Keratinocyte (primary cell): ENCODE data around the gene VPS11. TPM values are rescaled to one million over a fixed set of nuclear protein-coding genes. Genes with fewer than 3 reads are reported as not detected.
"Not testable (repeated sequence)": the region's sequence is repeated elsewhere in the genome, so short reads cannot be mapped to it uniquely, and the experiment has no call there.

Experiments
- DNase-seq: peaks from one replicate; pipeline ENCODE4 v3.0.0-alpha.2; 2011; ENCODE audit warnings: low read depth, missing footprints, low spot score
- FAIRE-seq: peaks from 2 replicates; lab custom pipeline; 2011; peaks lifted over from hg19 to GRCh38; lab: Jason Lieb, UNC
- H2AFZ ChIP-seq: 2 replicates; pipeline ENCODE4 v1.6.0; 2012; ENCODE audit warnings: low read length, control low read depth, inconsistent platforms; ENCODE audit not compliant: control insufficient read depth
- H3K27ac ChIP-seq: 2 replicates; pipeline ENCODE4 v1.5.1; 2011; ENCODE audit warnings: low read length; ENCODE audit not compliant: control insufficient read depth, insufficient read depth
- H3K27me3 ChIP-seq: 3 replicates; pipeline ENCODE4 v1.6.0; 2011; ENCODE audit warnings: low read length; ENCODE audit not compliant: control insufficient read depth, insufficient read depth; ENCODE audit errors: extremely low read depth
- H3K36me3 ChIP-seq, 2 experiments: 2 replicates in 1 of 2; 3 replicates in 1 of 2; pipeline ENCODE4 v1.5.1; 2011; ENCODE audit warnings: low read length in 2 of 2, mild to moderate bottlenecking in 1 of 2; ENCODE audit not compliant: control insufficient read depth in 2 of 2, insufficient read depth in 2 of 2; ENCODE audit errors: extremely low read depth in 1 of 2
- H3K4me1 ChIP-seq: 3 replicates; pipeline ENCODE4 v1.5.1; 2011; ENCODE audit warnings: low read length; ENCODE audit not compliant: control insufficient read depth, insufficient read depth; ENCODE audit errors: extremely low read depth
- H3K4me2 ChIP-seq: 3 replicates; pipeline ENCODE4 v1.6.0; 2011; ENCODE audit warnings: low read depth, low read length; ENCODE audit not compliant: control insufficient read depth, insufficient read depth; ENCODE audit errors: extremely low read depth
- H3K4me3 ChIP-seq, 3 experiments: fragments of 200-600 bp in 1 of 3; sonication (generic) in 1 of 3; 2 replicates in 2 of 3; 3 replicates in 1 of 3; pipeline ENCODE4 v1.5.1; 2011 to 2016; ENCODE audit warnings: low read length in 3 of 3, mild to moderate bottlenecking in 3 of 3, control low read depth in 2 of 3, inconsistent platforms in 1 of 3, low read depth in 1 of 3, mixed read lengths in 1 of 3, mixed run types in 1 of 3, moderate library complexity in 1 of 3; ENCODE audit not compliant: control insufficient read depth in 2 of 3, insufficient read depth in 2 of 3; ENCODE audit errors: extremely low read depth in 1 of 3
- H3K79me2 ChIP-seq: 2 replicates; pipeline ENCODE4 v1.6.0; 2012; ENCODE audit warnings: low read length; ENCODE audit not compliant: control insufficient read depth, insufficient read depth
- H3K9ac ChIP-seq: 3 replicates; pipeline ENCODE4 v1.6.0; 2011; ENCODE audit warnings: low read length; ENCODE audit not compliant: control insufficient read depth, insufficient read depth; ENCODE audit errors: extremely low read depth
- H3K9me1 ChIP-seq: 3 replicates; pipeline ENCODE4 v1.6.0; 2011; ENCODE audit warnings: low read length; ENCODE audit not compliant: control insufficient read depth, insufficient read depth; ENCODE audit errors: extremely low read depth
- H3K9me3 ChIP-seq: 2 replicates; pipeline ENCODE4 v1.5.1; 2012; ENCODE audit warnings: low read depth, low read length; ENCODE audit not compliant: control insufficient read depth
- H4K20me1 ChIP-seq: 3 replicates; pipeline ENCODE4 v1.6.0; 2011; ENCODE audit warnings: low read length; ENCODE audit not compliant: control insufficient read depth, insufficient read depth; ENCODE audit errors: extremely low read depth
- EZH2 ChIP-seq: IDR thresholded peaks from one replicate; pipeline ENCODE4 v1.6.1; 2012; ENCODE audit warnings: inconsistent platforms, mild to moderate bottlenecking, low read length, moderate library complexity
- dilution Hi-C: fragments of 300-500 bp; cut with MboI; formaldehyde crosslinking; loops from one replicate; pipeline ENCODE4 v1.7.0; 2020; ENCODE audit warnings: low sequenced_read_pairs; ENCODE audit not compliant: extremely low pct_ligation_motif_present
- polyA plus RNA-seq, 5 experiments: library from polyadenylated mRNA; depleted of rRNA in 3 of 5; stranded (reverse) in 3 of 5; stranded (forward) in 1 of 5; unstranded in 1 of 5; fragments of >200 nt; gene quantifications; 1 replicate in 1 of 5; 2 replicates in 3 of 5; 3 replicates in 1 of 5; pipeline versions ENCODE4 v1.2.1 to v1.2.3, GENCODE V29; 2011 to 2012; ENCODE audit warnings: missing spikeins in 2 of 5, low read depth in 1 of 5, low replicate concordance in 1 of 5
- TF ChIP-seq, protein P1 (sequence below), 3 experiments: IDR thresholded peaks in 1 of 3; conservative IDR thresholded peaks in 1 of 3; optimal IDR thresholded peaks in 1 of 3; 2 replicates in 2 of 3; 3 replicates in 1 of 3; pipeline versions ENCODE3 to v1.5.1; 2011; ENCODE audit warnings: low read length in 3 of 3, mild to moderate bottlenecking in 3 of 3, moderate library complexity in 2 of 3, control low read depth in 1 of 3, inconsistent platforms in 1 of 3; ENCODE audit not compliant: insufficient read depth in 2 of 3; ENCODE audit errors: extremely low read depth in 1 of 3

The VPS11 gene
- polyA plus RNA-seq, 1 donor (not counting 4 experiments of a cell fraction or from before 2014, with no cell fraction given): 12.1 TPM

DNA sequence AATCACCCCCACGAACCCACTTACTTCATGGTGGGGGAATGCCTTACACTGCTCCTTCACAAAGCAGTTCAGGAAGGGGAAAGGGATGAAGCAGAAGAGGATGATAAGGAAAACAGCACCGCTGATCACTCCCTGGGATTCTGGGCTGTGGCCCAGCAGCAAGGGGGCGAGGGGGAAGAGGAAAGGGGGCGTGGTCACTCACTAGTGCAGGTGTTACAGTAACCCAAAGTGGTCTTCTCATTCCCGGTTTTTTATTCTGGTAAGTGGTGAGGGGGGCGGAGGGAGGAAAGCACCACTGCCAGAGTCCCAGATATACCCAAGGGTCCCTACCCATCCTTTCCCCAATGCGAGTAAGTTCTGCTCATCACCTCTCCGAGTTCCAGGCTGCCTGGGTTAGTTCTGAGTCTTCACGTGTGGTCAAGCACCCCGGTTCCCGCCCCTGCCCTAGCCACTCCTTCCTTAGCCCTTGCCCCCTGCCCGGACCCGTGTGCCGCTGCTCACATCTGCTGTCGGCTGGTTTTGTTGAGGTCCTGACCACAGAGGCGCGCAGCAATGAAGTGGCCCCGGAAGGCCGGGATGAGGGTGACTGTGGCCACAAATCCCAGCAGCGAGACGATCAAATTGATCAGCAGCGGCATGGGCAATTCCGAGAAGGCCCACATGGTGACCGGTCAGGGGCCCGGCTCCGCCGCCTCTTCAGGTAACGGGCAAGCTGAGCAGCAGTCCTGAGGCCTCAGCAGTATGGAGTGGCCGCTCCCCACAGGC lies 33.6 kb downstream of the VPS11 start:
- Histone ChIP-seq H3K36me3 (peaks cover 12 to 22% of the 10 kb centered on the region in 2 experiments), H3K4me2 (peak overlapping the region; percentile 97), H3K27ac (peak overlapping the region; percentile 99), H3K9me3 (no peaks in the 10 kb centered on the region), H3K4me1 (peaks cover 22% of the 10 kb centered on the region), H2AFZ (peak overlapping the region; percentile 98), H3K9ac (peak overlapping the region; percentile 91), H3K79me2 (peaks cover 20% of the 10 kb centered on the region), H4K20me1 (no peaks in the 10 kb centered on the region), H3K27me3 (no peaks in the 10 kb centered on the region), H3K9me1 (no peaks in the 10 kb centered on the region), H3K4me3 (peak overlapping the region; percentile 82 to 86 (median 86))
- DNase-seq (no peak), FAIRE-seq (no peak)
- dilution Hi-C loops: no loop called here
- TF ChIP-seq EZH2: no peak
- TF ChIP-seq, protein P1, sequence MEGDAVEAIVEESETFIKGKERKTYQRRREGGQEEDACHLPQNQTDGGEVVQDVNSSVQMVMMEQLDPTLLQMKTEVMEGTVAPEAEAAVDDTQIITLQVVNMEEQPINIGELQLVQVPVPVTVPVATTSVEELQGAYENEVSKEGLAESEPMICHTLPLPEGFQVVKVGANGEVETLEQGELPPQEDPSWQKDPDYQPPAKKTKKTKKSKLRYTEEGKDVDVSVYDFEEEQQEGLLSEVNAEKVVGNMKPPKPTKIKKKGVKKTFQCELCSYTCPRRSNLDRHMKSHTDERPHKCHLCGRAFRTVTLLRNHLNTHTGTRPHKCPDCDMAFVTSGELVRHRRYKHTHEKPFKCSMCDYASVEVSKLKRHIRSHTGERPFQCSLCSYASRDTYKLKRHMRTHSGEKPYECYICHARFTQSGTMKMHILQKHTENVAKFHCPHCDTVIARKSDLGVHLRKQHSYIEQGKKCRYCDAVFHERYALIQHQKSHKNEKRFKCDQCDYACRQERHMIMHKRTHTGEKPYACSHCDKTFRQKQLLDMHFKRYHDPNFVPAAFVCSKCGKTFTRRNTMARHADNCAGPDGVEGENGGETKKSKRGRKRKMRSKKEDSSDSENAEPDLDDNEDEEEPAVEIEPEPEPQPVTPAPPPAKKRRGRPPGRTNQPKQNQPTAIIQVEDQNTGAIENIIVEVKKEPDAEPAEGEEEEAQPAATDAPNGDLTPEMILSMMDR (optimal IDR thresholded peaks at IDR 0.05 in 1 of 3, IDR thresholded peaks at IDR 0.05 in 1 of 3, conservative IDR thresholded peaks at IDR 0.05 in 1 of 3; ENCODE audit: extremely low read depth in 1 of 3, insufficient read depth in 2 of 3, low read length in 3 of 3): peak in 1 of 3 experiments; percentile 12

- H3K79me2 ChIP-seq: peaks cover 20% of the 10 kb centered on the region
- dilution Hi-C loops: no loop called here
- peak; percentile 76 for FAIRE-seq
Measured at GRCh38 chr11:119101759-119102423, 34.3 kb downstream of the VPS11 start, which contains the start of gene DPAGT1. TSS of gene DPAGT1 (minus strand) at chr11:119101853. CDS start at chr11:119101655, 198 bp downstream.

GRCh38 chr11:119103161-119103664 lies 35.6 kb downstream of the VPS11 start:
- Histone ChIP-seq H2AFZ (peak overlapping the region; percentile 77), H3K9ac (peak overlapping the region; percentile 91), H3K79me2 (peaks cover 23% of the 10 kb centered on the region), H3K27ac (peak overlapping the region; percentile 99), H3K4me2 (peak overlapping the region; percentile 97), H3K4me1 (peaks cover 33% of the 10 kb centered on the region)
- DNase-seq, H3K9me3 ChIP-seq, H3K36me3 ChIP-seq, H4K20me1 ChIP-seq, FAIRE-seq, dilution Hi-C loops, H3K9me1 ChIP-seq, H3K27me3 ChIP-seq, H3K4me3 ChIP-seq: not testable (repeated sequence)

More at GRCh38 chr11:119101759-119102423, 34.3 kb downstream of the VPS11 start, which contains the start of gene DPAGT1:
- Histone ChIP-seq H3K4me3 (peak within 1 kb of the TSS; percentile 82 to 86 (median 86)), H3K4me2 (peak within 1 kb of the TSS; percentile 97), H3K27me3 (no peaks in the 10 kb centered on the region), H3K9ac (peak within 1 kb of the TSS; percentile 91), H3K4me1 (peaks cover 28% of the 10 kb centered on the region), H4K20me1 (no peaks in the 10 kb centered on the region), H3K27ac (peak within 1 kb of the TSS; percentile 99), H2AFZ (peak within 1 kb of the TSS; percentile 98), H3K36me3 (peaks cover 7 to 15% of the 10 kb centered on the region in 2 experiments), H3K9me3 (no peaks in the 10 kb centered on the region), H3K9me1 (no peaks in the 10 kb centered on the region)
- TF ChIP-seq, protein P1 (optimal IDR thresholded peaks at IDR 0.05 in 1 of 3, IDR thresholded peaks at IDR 0.05 in 1 of 3, conservative IDR thresholded peaks at IDR 0.05 in 1 of 3; ENCODE audit: extremely low read depth in 1 of 3, insufficient read depth in 2 of 3, low read length in 3 of 3): no peak
- no peak for TF ChIP-seq EZH2
- peak; percentile 78 for DNase-seq
